Measurements from ENCODE around the gene RHOBTB1.

The RHOBTB1 gene

GRCh38 chr10:60937784-60938654 lies 6.0 kb downstream of the RHOBTB1 start:
- H3K9me3 Mint-ChIP-seq (ENCODE audit: low read depth): no peaks in the 10 kb centered on the region
- peaks cover 18% of the 10 kb centered on the region for H3K27me3 Mint-ChIP-seq
- H3K27ac Mint-ChIP-seq: no peak overlapping the region
- no peak overlapping the region for H3K4me3 Mint-ChIP-seq
- H3K4me1 Mint-ChIP-seq (ENCODE audit: low read depth): peaks cover 4% of the 10 kb centered on the region
- no peaks in the 10 kb centered on the region for H3K36me3 Mint-ChIP-seq

DNA sequence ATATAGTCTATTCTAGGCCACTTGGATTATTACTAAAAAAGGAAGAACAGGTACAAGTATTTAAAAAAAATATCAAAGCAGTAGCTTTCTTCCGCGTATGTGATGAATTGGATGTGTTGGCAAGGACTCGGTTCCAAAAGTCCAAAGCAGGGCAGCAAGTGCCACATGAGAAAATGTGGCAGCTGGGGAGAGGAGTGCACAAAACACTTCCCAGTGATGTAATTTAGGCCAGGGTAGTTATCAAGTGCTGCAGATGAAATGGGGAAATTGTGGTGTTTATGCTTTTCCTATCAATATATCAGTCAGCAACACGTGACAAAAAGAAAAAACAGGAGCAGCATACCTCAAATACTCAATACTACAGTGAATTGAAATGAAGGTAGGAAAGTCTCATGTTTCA lies 7.0 kb downstream of the RHOBTB1 start:
- Mint-ChIP-seq H3K9me3 (ENCODE audit: low read depth) (no peaks in the 10 kb centered on the region), H3K27ac (no peak overlapping the region), H3K27me3 (peaks cover 13% of the 10 kb centered on the region), H3K36me3 (no peaks in the 10 kb centered on the region), H3K4me3 (no peak overlapping the region), H3K4me1 (ENCODE audit: low read depth) (no peaks in the 10 kb centered on the region)

GRCh38 chr10:60934215-60935175 lies 9.5 kb downstream of the RHOBTB1 start:
- Mint-ChIP-seq H3K9me3 (ENCODE audit: low read depth) (no peaks in the 10 kb centered on the region), H3K27me3 (peaks cover 9% of the 10 kb centered on the region), H3K4me3 (no peak overlapping the region), H3K27ac (no peak overlapping the region), H3K36me3 (no peaks in the 10 kb centered on the region), H3K4me1 (ENCODE audit: low read depth) (no peaks in the 10 kb centered on the region)

GRCh38 chr10:60932756-60933155 lies 11.2 kb downstream of the RHOBTB1 start:
- Mint-ChIP-seq H3K4me3 (no peak overlapping the region), H3K9me3 (ENCODE audit: low read depth) (peaks cover 7% of the 10 kb centered on the region), H3K4me1 (ENCODE audit: low read depth) (no peaks in the 10 kb centered on the region), H3K27ac (no peak overlapping the region), H3K36me3 (no peaks in the 10 kb centered on the region), H3K27me3 (peaks cover 3% of the 10 kb centered on the region)

GRCh38 chr10:60930237-60930636 lies 13.7 kb downstream of the RHOBTB1 start:
- Mint-ChIP-seq H3K9me3 (ENCODE audit: low read depth) (peaks cover 7% of the 10 kb centered on the region), H3K4me1 (ENCODE audit: low read depth) (no peaks in the 10 kb centered on the region), H3K4me3 (no peak overlapping the region), H3K27me3 (peaks cover 3% of the 10 kb centered on the region), H3K27ac (no peak overlapping the region), H3K36me3 (no peaks in the 10 kb centered on the region)

GRCh38 chr10:60921633-60922032 lies 22.4 kb downstream of the RHOBTB1 start:
- no peaks in the 10 kb centered on the region for H3K36me3 Mint-ChIP-seq
- H3K4me3 Mint-ChIP-seq: no peak overlapping the region
- H3K9me3 Mint-ChIP-seq (ENCODE audit: low read depth): no peaks in the 10 kb centered on the region
- peaks cover 3% of the 10 kb centered on the region for H3K27me3 Mint-ChIP-seq
- no peaks in the 10 kb centered on the region for H3K4me1 Mint-ChIP-seq (ENCODE audit: low read depth)
- H3K27ac Mint-ChIP-seq: no peak overlapping the region

GRCh38 chr10:60920479-60920878 lies 23.5 kb downstream of the RHOBTB1 start:
- Mint-ChIP-seq H3K4me1 (ENCODE audit: low read depth) (no peaks in the 10 kb centered on the region), H3K36me3 (no peaks in the 10 kb centered on the region), H3K9me3 (ENCODE audit: low read depth) (no peaks in the 10 kb centered on the region), H3K4me3 (no peak overlapping the region), H3K27me3 (peaks cover 3% of the 10 kb centered on the region), H3K27ac (no peak overlapping the region)

- Mint-ChIP-seq H3K27me3 (peaks cover 3% of the 10 kb centered on the region), H3K9me3 (ENCODE audit: low read depth) (no peaks in the 10 kb centered on the region), H3K27ac (no peak overlapping the region)
Observed at GRCh38 chr10:60919551-60919950, 24.4 kb downstream of the RHOBTB1 start.

DNA sequence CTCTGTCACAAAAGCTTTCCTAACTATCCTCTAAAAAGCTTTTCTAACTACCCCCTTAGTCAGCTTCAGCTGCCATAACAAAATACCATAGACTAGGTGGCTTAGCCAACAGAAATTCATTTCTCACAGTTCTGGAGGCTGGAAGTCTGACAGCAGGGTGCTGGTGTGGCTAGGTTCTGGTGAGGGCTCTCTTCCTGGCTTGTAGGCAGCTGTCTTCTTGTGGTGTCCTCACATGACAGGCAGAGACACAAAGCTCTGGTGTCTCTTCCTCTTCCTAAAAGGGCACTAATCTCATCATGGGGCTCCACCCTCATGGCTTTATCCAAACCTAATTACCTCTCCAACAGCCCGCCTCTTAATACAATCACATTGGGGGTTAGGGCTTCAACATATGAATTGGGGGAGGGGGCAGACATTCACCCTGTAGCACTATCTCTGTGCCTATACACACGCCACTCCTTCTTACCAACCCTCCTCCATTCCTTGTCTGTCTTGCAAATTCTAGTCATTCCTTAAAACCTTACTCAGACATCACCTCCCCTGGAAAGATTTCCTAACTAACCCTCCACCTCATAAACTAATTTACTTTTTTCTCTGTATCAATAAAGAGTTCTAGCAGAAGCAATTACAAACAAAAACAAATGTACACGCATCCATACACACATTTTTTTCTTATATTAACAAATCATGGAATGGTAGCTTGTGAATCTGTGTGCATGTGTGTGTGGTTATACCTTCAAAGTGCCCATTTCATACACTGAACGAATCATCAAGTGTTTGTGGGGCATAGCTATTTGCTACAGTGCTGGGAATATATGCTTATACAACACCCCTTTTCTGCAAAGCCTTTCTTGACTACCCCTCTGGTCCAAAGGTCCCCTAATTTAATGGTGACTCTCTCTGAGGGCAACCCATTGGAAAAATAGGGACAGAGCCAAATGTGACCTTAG lies 26.4 kb downstream of the RHOBTB1 start:
- H3K4me3 Mint-ChIP-seq: no peak overlapping the region
- H3K27me3 Mint-ChIP-seq: peaks cover 3% of the 10 kb centered on the region
- no peak overlapping the region for H3K27ac Mint-ChIP-seq
- no peaks in the 10 kb centered on the region for H3K4me1 Mint-ChIP-seq (ENCODE audit: low read depth)
- no peaks in the 10 kb centered on the region for H3K9me3 Mint-ChIP-seq (ENCODE audit: low read depth)
- no peaks in the 10 kb centered on the region for H3K36me3 Mint-ChIP-seq

More at GRCh38 chr10:60919551-60919950, 24.4 kb downstream of the RHOBTB1 start:
- Mint-ChIP-seq H3K4me3 (no peak overlapping the region), H3K4me1 (ENCODE audit: low read depth) (no peaks in the 10 kb centered on the region), H3K36me3 (no peaks in the 10 kb centered on the region)

GRCh38 chr10:60916025-60916424 lies 28.0 kb downstream of the RHOBTB1 start:
- no peaks in the 10 kb centered on the region for H3K4me1 Mint-ChIP-seq (ENCODE audit: low read depth)
- H3K27ac Mint-ChIP-seq: no peak overlapping the region
- H3K36me3 Mint-ChIP-seq: no peaks in the 10 kb centered on the region
- H3K27me3 Mint-ChIP-seq: peaks cover 3% of the 10 kb centered on the region
- no peaks in the 10 kb centered on the region for H3K9me3 Mint-ChIP-seq (ENCODE audit: low read depth)
- no peak overlapping the region for H3K4me3 Mint-ChIP-seq

- no peak overlapping the region for H3K4me3 Mint-ChIP-seq
- no peak overlapping the region for H3K27ac Mint-ChIP-seq
- no peaks in the 10 kb centered on the region for H3K9me3 Mint-ChIP-seq (ENCODE audit: low read depth)
- H3K36me3 Mint-ChIP-seq: no peaks in the 10 kb centered on the region
- peaks cover 3% of the 10 kb centered on the region for H3K27me3 Mint-ChIP-seq
- peaks cover 2% of the 10 kb centered on the region for H3K4me1 Mint-ChIP-seq (ENCODE audit: low read depth)
Observed at GRCh38 chr10:60914690-60915141, 29.3 kb downstream of the RHOBTB1 start.

GRCh38 chr10:60913657-60914056 lies 30.3 kb downstream of the RHOBTB1 start:
- no peak overlapping the region for H3K4me3 Mint-ChIP-seq
- peaks cover 3% of the 10 kb centered on the region for H3K27me3 Mint-ChIP-seq
- H3K4me1 Mint-ChIP-seq (ENCODE audit: low read depth): peaks cover 2% of the 10 kb centered on the region
- no peaks in the 10 kb centered on the region for H3K36me3 Mint-ChIP-seq
- H3K27ac Mint-ChIP-seq: no peak overlapping the region
- no peaks in the 10 kb centered on the region for H3K9me3 Mint-ChIP-seq (ENCODE audit: low read depth)

GRCh38 chr10:60913071-60913470 lies 30.9 kb downstream of the RHOBTB1 start:
- no peaks in the 10 kb centered on the region for H3K9me3 Mint-ChIP-seq (ENCODE audit: low read depth)
- no peaks in the 10 kb centered on the region for H3K36me3 Mint-ChIP-seq
- H3K4me3 Mint-ChIP-seq: no peak overlapping the region
- H3K4me1 Mint-ChIP-seq (ENCODE audit: low read depth): peaks cover 2% of the 10 kb centered on the region
- peaks cover 3% of the 10 kb centered on the region for H3K27me3 Mint-ChIP-seq
- H3K27ac Mint-ChIP-seq: no peak overlapping the region

GRCh38 chr10:60911715-60912114 lies 32.3 kb downstream of the RHOBTB1 start:
- H3K4me1 Mint-ChIP-seq (ENCODE audit: low read depth): peaks cover 2% of the 10 kb centered on the region
- H3K4me3 Mint-ChIP-seq: no peak overlapping the region
- no peak overlapping the region for H3K27ac Mint-ChIP-seq
- peaks cover 3% of the 10 kb centered on the region for H3K27me3 Mint-ChIP-seq
- no peaks in the 10 kb centered on the region for H3K36me3 Mint-ChIP-seq
- no peaks in the 10 kb centered on the region for H3K9me3 Mint-ChIP-seq (ENCODE audit: low read depth)
